GM10266 (cell line): Measurements from ENCODE around the gene DLX2.

Experiments
- DNase-seq: peaks from one replicate; pipeline ENCODE4 v3.0.0; 2012; ENCODE audit errors: extremely low spot score
- CTCF ChIP-seq: IDR thresholded peaks from 2 replicates; pipeline ENCODE4 v1.5.1; 2012; ENCODE audit warnings: mild to moderate bottlenecking, low read depth; ENCODE audit not compliant: control insufficient read depth, insufficient read depth; ENCODE audit errors: missing control alignments

Gene DLX2

GRCh38 chr2:172134270-172134669 lies 31.6 kb upstream of the DLX2 start:
- no peak for DNase-seq
- no peak for TF ChIP-seq CTCF

- no peak for TF ChIP-seq CTCF
- DNase-seq = no peak
Measured at GRCh38 chr2:172131713-172132555, 29.2 kb upstream of the DLX2 start.

DNA sequence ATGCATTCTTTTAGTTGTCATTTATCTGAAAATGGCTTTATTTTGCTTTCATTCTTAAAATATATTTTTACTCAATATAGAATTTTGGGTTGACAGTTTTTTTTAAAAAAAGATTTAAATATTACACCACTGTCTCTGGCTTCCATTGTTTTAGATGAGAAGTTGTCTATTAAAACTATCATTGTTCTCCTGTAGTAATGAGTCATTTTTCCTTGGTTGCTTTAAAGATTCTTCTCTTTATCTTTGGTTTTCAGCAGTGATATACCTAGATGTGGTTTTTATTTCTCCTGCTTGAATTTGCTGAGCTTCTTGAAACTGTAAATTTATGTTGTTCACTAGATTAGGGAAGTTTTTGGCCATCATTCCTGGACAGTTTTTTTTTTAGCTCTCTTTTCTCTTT lies 26.7 kb upstream of the DLX2 start:
- no peak for DNase-seq
- TF ChIP-seq CTCF = no peak

DNA sequence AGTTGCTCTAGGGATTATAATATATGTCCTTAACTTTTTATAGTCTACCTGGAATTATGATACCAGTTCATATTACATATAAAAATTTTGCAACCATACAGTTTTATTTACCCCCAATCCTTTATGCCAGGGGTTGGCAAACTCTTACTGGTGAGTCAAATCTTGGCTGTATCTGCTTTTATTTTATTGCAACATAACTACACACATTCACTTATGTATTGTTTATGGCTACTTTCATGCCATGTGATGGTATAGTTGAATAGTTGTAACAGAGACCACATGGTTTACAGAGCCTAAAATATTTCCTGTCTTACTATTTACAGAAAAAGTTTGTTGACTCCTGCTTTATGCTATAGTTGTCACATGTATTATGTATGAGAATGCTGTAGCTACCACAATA lies 25.8 kb upstream of the DLX2 start:
- no peak for TF ChIP-seq CTCF
- DNase-seq = no peak

- DNase-seq = no peak
- TF ChIP-seq CTCF = no peak
Measured at GRCh38 chr2:172120118-172120517, 17.4 kb upstream of the DLX2 start.

DNA sequence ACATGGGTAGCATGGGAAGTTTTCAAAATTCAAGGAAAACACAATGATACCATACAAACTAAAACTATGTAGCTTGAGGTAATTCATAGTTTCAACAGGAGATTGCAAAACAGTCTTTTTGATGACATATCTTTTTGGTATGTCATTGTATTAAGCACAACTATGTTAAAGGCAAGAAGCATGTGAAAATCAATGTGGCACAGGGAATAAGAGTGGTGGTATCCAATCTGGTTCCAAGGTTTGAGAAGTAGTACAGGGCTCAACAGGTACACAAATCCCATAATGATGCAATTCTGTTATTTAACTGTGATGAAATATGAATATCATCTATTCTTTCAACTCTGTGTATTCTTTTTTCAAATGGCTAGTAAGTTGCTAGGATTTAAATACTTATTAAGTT lies 16.4 kb upstream of the DLX2 start:
- DNase-seq = no peak
- no peak for TF ChIP-seq CTCF

DNA sequence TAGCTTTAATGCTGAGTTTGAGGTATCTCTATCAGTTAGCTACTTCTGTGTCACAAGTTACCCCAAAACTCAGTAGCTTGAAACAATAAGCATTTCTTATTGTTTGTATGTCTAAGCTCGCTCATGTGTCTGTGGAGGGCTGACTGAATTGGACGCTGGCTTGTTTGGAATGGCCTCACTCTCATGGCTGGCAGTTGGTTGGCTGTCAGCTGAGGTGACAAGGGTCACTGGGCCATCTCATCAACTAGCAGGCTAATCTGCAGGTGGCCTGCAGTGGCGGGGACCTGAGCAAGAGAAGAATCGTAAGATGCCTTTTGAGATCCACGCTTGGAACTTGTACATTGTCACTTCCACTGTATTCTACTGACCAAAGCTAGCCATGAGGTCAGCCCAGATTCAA lies 13.4 kb upstream of the DLX2 start:
- no peak for TF ChIP-seq CTCF
- no peak for DNase-seq
